Panc1 (cell line): ENCODE measurements around the gene TANGO2. TPM values are rescaled to one million over a fixed set of nuclear protein-coding genes. Genes with fewer than 3 reads are reported as not detected.

Experiments used
- ATAC-seq: fragments of 200-7000 bp; cut with Tn5 transposase; 2 replicates; pipeline ENCODE4 v1.9.1; 2020; ENCODE audit warnings: mild to moderate bottlenecking, moderate library complexity
- BruUV-seq: library from RNA; stranded (reverse); fragments of 400-500 nt; replicated peaks from 2 replicates; lab custom pipeline; 2021; lab: Mats Ljungman, UMichigan
- CTCF ChIA-PET: fragments of 300-600 bp; sonication (Branson Sonifier 250); formaldehyde crosslinking; loops from one replicate; lab custom pipeline; 2022; ENCODE audit warnings: antibody characterized with exemption; lab: Charles Lee
- POLR2A ChIA-PET: fragments of 300-600 bp; sonication (Branson Sonifier 250); formaldehyde crosslinking; loops from one replicate; lab custom pipeline; 2022; ENCODE audit warnings: antibody characterized with exemption; lab: Charles Lee
- DNase-seq: peaks from one replicate; pipeline ENCODE4 v3.0.0-alpha.2; 2010; ENCODE audit warnings: low read depth, low spot score
- H3K27ac ChIP-seq: 2 replicates; pipeline ENCODE4 v1.5.1; 2011; ENCODE audit warnings: mild to moderate bottlenecking, low read length, inconsistent platforms
- H3K27me3 ChIP-seq: fragments of 200-500 bp; sonication (Bioruptor generic); 2 replicates; pipeline ENCODE4 v1.6.0; 2014; ENCODE audit warnings: low read length, inconsistent platforms; ENCODE audit not compliant: control insufficient read depth, insufficient read depth
- H3K36me3 ChIP-seq: fragments of 200-500 bp; sonication (Bioruptor generic); 2 replicates; pipeline ENCODE4 v1.5.1; 2014; ENCODE audit warnings: inconsistent platforms, mild to moderate bottlenecking, low read length, moderate library complexity; ENCODE audit not compliant: control insufficient read depth, insufficient read depth
- H3K4me1 ChIP-seq: 2 replicates; pipeline ENCODE4 v1.5.1; 2011; ENCODE audit warnings: inconsistent platforms, mild to moderate bottlenecking, low read length, moderate library complexity; ENCODE audit not compliant: control insufficient read depth, insufficient read depth
- H3K4me3 ChIP-seq, 2 experiments: 2 replicates each; pipeline ENCODE4 v1.5.1; 2011 to 2012; ENCODE audit warnings: low read depth in 2 of 2, low read length in 2 of 2, mild to moderate bottlenecking in 2 of 2, inconsistent platforms in 1 of 2, moderate library complexity in 1 of 2
- H3K9me3 ChIP-seq: fragments of 200-500 bp; sonication (Bioruptor generic); 2 replicates; pipeline ENCODE4 v1.5.1; 2014; ENCODE audit warnings: low read depth, mild to moderate bottlenecking, inconsistent platforms, low read length, moderate library complexity; ENCODE audit not compliant: control insufficient read depth, insufficient read depth
- CTCF ChIP-seq: fragments of 450-650 bp; IDR thresholded peaks from 2 replicates; pipeline ENCODE4 v1.5.1; 2017; ENCODE audit warnings: mild to moderate bottlenecking
- POLR2AphosphoS5 ChIP-seq: IDR thresholded peaks from 2 replicates; pipeline ENCODE4 v1.6.1; 2012; ENCODE audit warnings: mild to moderate bottlenecking, low read depth, low read length, moderate library complexity
- REST ChIP-seq, 2 experiments: IDR thresholded peaks; 2 replicates each; pipeline ENCODE4 v1.6.1; 2011 to 2012; ENCODE audit warnings: low read depth in 2 of 2, control low read depth in 1 of 2, low read length in 1 of 2, mild to moderate bottlenecking in 1 of 2, moderate library complexity in 1 of 2; ENCODE audit not compliant: insufficient read depth in 1 of 2
- SIN3A ChIP-seq: IDR thresholded peaks from 2 replicates; pipeline ENCODE4 v1.6.1; 2012; ENCODE audit warnings: low read depth, mild to moderate bottlenecking, low read length, moderate library complexity, borderline replicate concordance; ENCODE audit not compliant: insufficient read depth
- TCF7L2 ChIP-seq: IDR thresholded peaks from 2 replicates; pipeline ENCODE4 v1.6.1; 2011; ENCODE audit warnings: mild to moderate bottlenecking, low read depth, low read length, inconsistent platforms
- in situ Hi-C: cut with HindIII; loops from 2 replicates; pipeline ENCODE4 v1.10.0; 2016; ENCODE audit warnings: low sequenced_read_pairs, low pct_unique_long_range_greater_than_20kb
- intact Hi-C: fragments of 100-400 bp; cut with micrococcal nuclease; formaldehyde crosslinking; loops from one replicate; pipeline ENCODE4 v1.10.0; 2022; ENCODE audit not compliant: unreplicated experiment
- total RNA-seq: library from RNA; stranded (reverse); gene quantifications from one replicate; pipeline ENCODE4 v1.2.1, GENCODE V29; 2021; ENCODE audit not compliant: unreplicated experiment

The TANGO2 gene
- total RNA-seq, 1 experiment from 2014 or later, result 32.2 TPM

- Histone ChIP-seq H3K9me3 (peaks cover 8% of the 10 kb centered on the region; the same call in 1 of the 2 replicates), H3K4me1 (0 out of 2 replicates have a peak, but pooled peaks cover 3% of the 10 kb centered on the region), H3K36me3 (no peaks in the 10 kb centered on the region), H3K27me3 (no peaks in the 10 kb centered on the region), H3K4me3 (no peak overlapping the region), H3K27ac (no peak overlapping the region)
- no TSS peak for BruUV-seq
- ChIA-PET POLR2A (no interaction called here), CTCF (no interaction called here)
- in situ Hi-C loops, result no loop called here
- DNase-seq (no peak), ATAC-seq (no peak)
- intact Hi-C loops, result no loop called here
- TF ChIP-seq REST (IDR thresholded peaks at IDR 0.05; ENCODE audit: insufficient read depth in 1 of 2, low read depth in 2 of 2, low read length in 1 of 2), result no peak
- TF ChIP-seq TCF7L2, result no peak
Observed at GRCh38 chr22:20001082-20001638, 19.8 kb upstream of the TANGO2 start.

- no peak for DNase-seq
- CTCF ChIA-PET, result no interaction called here
- peaks cover 8% of the 10 kb centered on the region; the same call in 1 of the 2 replicates for H3K9me3 ChIP-seq
- H3K27ac ChIP-seq, result no peak overlapping the region
- intact Hi-C loops (no loop called here), in situ Hi-C loops (no loop called here)
- no peaks in the 10 kb centered on the region for H3K36me3 ChIP-seq
- no peak for TF ChIP-seq CTCF
- TF ChIP-seq SIN3A, result no peak
- no peak for TF ChIP-seq POLR2AphosphoS5
- H3K4me3 ChIP-seq, result no peak overlapping the region
- POLR2A ChIA-PET, result interaction anchor here (0.6 kb wide), 1 partner anchor 578 kb away, joined by 4 read pairs; no protein-coding TSS in a partner anchor
- no peak for ATAC-seq
- no peaks in the 10 kb centered on the region for H3K27me3 ChIP-seq
- 0 out of 2 replicates have a peak, but pooled peaks cover 3% of the 10 kb centered on the region for H3K4me1 ChIP-seq
- BruUV-seq, result no TSS peak
Observed at GRCh38 chr22:20002128-20002527, 18.8 kb upstream of the TANGO2 start.

GRCh38 chr22:20002636-20003035 is 18.3 kb upstream of the TANGO2 start:
- ATAC-seq, result no peak
- H3K27ac ChIP-seq, result no peak overlapping the region
- CTCF ChIA-PET, result no interaction called here
- no TSS peak for BruUV-seq
- 0 out of 2 replicates have a peak, but pooled peaks cover 3% of the 10 kb centered on the region for H3K4me1 ChIP-seq
- intact Hi-C loops, result no loop called here
- peaks cover 8% of the 10 kb centered on the region; the same call in 1 of the 2 replicates for H3K9me3 ChIP-seq
- TF ChIP-seq POLR2AphosphoS5, result no peak
- TF ChIP-seq SIN3A, result no peak
- TF ChIP-seq TCF7L2, result no peak
- TF ChIP-seq REST (IDR thresholded peaks at IDR 0.05; ENCODE audit: insufficient read depth in 1 of 2, low read depth in 2 of 2, low read length in 1 of 2), result no peak
- TF ChIP-seq CTCF, result no peak
- no peaks in the 10 kb centered on the region for H3K27me3 ChIP-seq
- in situ Hi-C loops, result no loop called here
- no peak for DNase-seq
- POLR2A ChIA-PET, result no interaction called here
- no peak overlapping the region for H3K4me3 ChIP-seq
- no peaks in the 10 kb centered on the region for H3K36me3 ChIP-seq
